Measurements from ENCODE around the gene FOXC1.

Gene FOXC1

DNA sequence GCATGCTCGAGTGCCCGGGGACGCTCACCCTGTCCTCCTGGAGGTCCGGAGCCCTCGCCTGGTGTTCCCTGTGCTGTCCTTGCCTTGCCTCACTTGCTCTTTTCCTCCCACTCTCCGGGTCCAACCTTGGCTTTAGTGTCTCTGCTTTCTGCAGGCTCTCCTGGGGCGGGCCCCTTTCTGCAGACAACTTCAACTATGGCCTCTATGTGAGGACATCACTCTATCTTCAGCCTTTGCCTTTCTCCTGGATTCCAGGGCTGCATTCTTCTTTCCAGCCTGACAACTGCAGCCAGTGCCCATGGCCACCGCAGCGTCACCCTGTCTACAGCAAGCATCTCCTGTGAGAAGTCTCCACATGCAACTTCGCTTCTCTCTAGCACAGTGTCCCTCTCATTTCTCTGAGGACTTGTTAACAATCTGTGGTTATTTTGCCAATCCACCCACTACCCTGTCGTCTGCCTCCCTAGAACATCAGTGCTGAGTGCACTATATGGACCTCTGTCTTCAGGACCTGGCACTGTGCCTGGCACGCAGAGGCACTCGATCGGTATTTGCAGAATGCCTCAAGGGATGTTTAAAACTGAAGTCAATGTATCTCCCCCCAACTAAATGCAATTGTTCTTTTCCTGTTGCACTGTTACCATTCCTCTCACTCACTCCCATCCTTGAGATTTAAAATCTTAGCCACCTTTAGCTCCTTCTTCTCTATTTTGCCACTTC is 35.9 kb downstream of the FOXC1 start:
- DNase-seq = no peak

DNA sequence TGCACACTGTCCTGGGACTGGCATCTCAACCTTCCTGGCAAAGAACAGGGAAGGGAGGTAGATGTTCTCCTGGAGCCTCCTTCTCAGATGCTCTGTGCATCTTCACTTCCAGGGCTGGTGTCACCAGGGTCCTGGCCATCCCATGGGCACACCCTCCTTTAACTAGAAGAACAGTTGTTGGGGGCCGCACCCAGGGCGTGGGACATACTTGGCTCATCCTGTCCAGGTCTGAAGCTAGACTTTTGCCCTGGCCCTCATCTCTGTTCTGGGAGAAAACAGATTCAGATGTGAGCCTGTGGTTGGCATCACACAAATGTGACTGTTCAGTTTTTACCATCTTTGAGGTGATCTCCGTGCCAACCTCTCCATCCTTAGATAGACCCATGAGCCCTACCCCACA is 41.6 kb downstream of the FOXC1 start:
- DNase-seq = no peak

DNA sequence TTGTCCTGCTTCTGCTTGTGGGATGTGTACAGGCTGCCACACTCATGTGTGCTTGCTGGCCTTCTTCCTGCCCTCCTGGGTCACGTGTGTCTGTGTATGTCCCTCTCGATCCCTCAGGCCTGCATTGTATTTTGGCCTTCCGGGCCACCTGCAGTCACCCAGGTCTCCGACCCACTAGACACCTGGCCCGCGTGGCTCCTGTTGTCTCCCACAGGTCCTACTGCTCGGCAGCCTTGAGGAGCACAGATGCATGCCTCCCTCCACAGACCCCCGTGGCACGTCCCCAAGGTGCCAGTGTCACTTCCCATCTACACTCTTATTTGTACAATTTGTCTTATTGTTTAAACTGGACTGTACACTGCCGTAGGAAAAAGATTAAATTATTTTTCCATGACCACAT is 43.1 kb downstream of the FOXC1 start:
- no peak for DNase-seq

DNA sequence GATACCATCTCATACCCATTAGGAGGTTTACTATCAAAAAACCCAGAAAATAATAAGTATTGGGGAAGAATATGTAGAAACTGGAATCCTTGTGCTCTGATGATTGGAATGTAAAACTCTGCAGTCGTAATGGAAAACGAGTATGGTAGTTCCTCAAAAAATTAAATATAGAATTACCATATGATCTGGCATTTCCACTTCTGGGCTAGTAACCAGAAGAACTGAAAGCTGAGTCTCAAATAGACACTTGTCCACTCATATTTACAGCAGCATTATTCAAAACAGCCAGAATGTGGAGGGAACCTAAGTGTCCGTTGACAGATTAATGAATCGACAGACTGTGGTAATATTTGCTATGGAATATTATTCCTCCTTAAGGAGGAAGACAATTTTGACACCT is 44.3 kb downstream of the FOXC1 start:
- DNase-seq = no peak

DNA sequence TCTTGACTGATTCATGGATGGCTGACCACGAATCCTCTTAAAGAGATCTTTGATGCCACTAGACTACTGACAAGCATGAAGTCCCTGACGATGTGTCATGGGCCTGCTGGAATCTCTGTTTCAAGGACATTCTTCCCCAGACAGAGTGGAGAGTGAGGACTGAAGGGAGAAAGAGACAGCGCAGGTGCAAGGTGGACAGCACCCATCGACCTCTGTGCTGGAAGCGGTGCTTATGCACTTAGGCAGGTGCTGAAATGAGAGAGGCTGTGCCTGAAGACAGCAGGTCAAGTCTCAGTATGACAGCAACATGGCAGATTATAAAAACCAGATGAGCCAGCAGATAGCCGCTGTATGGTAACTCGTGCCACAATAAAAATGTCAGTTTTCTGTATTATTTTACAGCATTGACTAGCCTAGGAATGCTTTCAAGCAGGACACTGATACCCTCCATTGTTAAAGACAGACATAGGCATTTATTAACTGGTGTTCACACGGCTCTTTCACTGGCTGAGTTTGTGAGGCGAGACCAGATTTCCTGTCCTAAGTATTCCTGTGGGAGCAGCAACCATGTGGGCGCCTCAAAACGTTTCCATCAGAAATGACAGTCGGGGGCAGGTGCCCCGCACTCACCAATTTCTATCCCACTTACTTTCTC is 47.5 kb downstream of the FOXC1 start:
- DNase-seq = no peak

DNA sequence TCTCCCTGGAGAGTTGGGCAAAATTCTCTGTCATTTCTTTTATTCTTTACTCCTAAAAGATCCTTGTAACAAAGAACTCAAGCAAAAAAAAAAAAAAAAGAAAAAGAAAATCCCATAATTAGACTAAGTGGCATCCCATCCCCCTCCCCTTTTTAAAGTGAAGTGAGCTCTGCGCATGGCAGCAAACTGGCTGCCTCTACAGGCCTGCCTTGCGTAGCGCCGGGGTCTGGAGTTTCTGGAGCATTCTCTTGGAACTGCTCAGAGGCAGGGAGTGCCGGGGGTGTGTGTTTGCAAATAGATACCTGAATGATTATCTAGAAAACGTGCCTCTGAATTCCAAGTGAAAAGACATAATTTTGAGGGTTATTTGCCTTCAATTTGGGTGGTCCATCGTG is 48.1 kb downstream of the FOXC1 start:
- DNase-seq = no peak

DNA sequence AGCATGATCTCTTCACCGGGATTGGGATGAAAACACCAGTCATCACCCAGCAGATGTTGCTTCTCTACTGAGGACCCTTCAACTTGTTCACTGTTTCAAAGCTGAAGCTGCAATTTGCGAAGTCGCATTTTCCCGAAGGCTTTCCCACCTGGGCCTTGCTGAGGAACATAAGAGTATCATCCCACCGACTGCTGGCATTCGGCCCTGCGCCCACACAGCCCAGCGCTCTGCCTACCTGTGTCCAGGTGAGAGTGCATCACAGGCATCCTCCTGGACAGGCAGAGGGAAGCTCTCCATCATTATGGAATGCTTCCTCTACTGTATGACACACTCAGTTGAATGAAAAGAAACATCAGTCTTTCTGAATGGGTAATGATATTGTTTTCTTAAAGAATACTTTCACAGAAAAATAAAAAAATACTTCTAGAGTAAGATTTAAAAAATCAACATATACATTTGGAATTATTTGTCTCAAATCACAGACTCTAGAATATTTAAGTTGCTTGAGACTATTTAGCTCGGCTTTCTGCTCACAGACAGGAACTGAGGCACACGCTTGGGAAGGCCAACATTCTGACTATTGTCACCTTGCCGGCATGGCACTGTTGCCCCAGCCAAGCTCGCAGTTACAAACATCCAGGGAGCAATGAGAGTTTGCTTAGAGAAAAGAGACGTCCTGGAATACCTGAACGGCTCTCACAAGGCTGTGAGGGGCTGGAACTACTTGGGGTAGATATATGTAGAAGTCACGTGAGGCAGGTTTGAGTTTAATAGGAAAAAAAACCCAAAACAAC is 48.7 kb downstream of the FOXC1 start:
- no peak for DNase-seq

DNA sequence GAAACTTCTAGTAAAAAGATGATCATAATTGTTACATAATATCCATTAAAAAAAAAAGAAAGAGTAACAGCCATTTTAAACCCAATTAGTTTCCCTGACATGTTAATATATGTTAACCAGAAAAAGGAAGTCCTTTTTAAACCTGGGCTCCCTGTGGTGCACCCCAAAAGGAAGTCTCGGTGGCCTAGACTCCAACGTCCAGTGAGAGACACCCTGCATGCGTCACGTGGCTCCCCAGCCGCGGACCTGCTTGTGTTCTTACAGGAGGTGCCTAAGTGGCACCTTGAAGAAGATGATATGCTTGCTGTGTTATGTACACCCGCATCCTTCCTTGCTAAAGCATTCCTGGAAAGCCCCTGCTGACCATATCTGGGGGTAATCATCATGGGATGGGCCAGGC is 50.1 kb downstream of the FOXC1 start:
- no peak for DNase-seq

DNA sequence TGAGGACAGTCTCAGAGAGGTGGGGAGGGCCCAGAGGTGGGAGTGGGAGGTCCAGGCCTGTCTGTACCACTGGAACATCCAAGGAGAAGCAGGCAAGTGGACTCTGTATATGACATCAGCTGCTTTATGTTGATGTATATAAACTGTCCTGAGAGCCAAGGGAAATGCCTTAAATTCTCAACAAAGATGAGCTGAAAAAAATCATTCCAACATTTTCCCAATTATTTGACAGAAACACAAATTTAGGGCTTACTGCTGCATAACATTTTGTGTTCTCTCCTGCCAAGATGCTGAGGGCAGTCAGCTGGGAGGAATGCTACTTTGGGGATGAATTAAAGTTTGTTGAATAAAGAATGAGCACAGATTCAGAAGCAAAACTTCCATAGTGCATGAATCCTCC is 52.8 kb downstream of the FOXC1 start:
- no peak for DNase-seq

Measured in CD4-positive, alpha-beta T cell treated with Interleukin-4 for 1 hour (primary cell).